Kidney epithelial cell (primary cell): Measurements from ENCODE around the gene DNAH7. TPM values are rescaled to one million over a fixed set of nuclear protein-coding genes. Genes with fewer than 3 reads are reported as not detected.

ENCODE experiments used
- DNase-seq: peaks from one replicate; pipeline ENCODE4 v3.0.0-alpha.2; 2010; ENCODE audit warnings: low read depth
- H3K27me3 ChIP-seq: 2 replicates; pipeline ENCODE4 v1.6.0; 2011; ENCODE audit warnings: low read length; ENCODE audit not compliant: control insufficient read depth, insufficient read depth
- H3K36me3 ChIP-seq: 2 replicates; pipeline ENCODE4 v1.5.1; 2011; ENCODE audit warnings: low read length; ENCODE audit not compliant: control insufficient read depth, insufficient read depth
- H3K4me3 ChIP-seq: 2 replicates; pipeline ENCODE4 v1.5.1; 2011; ENCODE audit warnings: low read depth, mild to moderate bottlenecking, control low read depth, low read length
- total RNA-seq: library from RNA; depleted of rRNA; stranded (reverse); fragments of >200 nt; gene quantifications from 2 replicates; pipeline ENCODE4 v1.2.3, GENCODE V29; 2015
- TF ChIP-seq, protein P1 (sequence below): IDR thresholded peaks from 2 replicates; pipeline ENCODE4 v1.5.1; 2011; ENCODE audit warnings: mild to moderate bottlenecking, moderate library complexity, low read length, control low read depth, inconsistent platforms; ENCODE audit not compliant: insufficient read depth, poor library complexity, severe bottlenecking

DNAH7 gene
- total RNA-seq, 1 donor from 2014 or later = 2.1 TPM

DNA sequence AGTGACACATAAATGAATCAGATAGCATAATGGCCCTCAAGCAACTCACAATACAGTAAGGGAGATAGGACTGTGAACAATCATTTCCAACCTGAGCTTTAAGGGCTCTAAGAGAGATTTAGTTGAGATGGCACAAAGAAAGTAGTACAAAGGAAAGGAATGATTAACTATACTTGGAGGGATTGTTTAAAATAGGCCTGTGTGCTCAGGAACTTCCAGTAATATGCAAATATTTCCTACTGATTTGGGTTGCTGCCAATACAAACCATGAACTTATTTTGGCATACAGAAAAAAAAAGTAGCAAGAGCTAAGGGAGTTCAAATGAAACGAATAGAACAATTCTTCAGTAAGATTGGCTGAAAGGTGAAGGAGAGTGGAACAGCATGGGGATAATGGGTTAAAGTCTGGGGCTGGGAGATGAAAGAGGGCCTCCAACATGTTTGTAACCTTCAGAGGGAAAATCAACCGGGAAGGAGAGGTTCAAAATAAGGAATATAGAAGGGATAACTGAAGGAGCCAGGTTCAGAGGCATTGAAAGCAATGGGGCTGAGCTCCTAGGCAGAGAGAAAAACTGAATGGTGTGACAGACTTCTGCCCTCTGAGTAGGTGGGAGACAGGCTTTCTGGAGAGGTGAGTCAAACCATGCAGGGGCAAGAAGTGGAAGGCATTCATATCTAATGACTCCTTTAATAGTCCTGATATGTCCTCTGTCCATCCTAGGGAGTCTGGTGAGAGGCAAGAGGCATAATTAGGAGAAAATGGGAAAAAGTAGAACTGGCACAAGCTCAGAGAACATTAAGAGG lies 83.5 kb downstream of the DNAH7 start:
- no peak overlapping the region for H3K4me3 ChIP-seq
- no peak for DNase-seq
- H3K27me3 ChIP-seq = no peaks in the 10 kb centered on the region
- TF ChIP-seq, protein P1, sequence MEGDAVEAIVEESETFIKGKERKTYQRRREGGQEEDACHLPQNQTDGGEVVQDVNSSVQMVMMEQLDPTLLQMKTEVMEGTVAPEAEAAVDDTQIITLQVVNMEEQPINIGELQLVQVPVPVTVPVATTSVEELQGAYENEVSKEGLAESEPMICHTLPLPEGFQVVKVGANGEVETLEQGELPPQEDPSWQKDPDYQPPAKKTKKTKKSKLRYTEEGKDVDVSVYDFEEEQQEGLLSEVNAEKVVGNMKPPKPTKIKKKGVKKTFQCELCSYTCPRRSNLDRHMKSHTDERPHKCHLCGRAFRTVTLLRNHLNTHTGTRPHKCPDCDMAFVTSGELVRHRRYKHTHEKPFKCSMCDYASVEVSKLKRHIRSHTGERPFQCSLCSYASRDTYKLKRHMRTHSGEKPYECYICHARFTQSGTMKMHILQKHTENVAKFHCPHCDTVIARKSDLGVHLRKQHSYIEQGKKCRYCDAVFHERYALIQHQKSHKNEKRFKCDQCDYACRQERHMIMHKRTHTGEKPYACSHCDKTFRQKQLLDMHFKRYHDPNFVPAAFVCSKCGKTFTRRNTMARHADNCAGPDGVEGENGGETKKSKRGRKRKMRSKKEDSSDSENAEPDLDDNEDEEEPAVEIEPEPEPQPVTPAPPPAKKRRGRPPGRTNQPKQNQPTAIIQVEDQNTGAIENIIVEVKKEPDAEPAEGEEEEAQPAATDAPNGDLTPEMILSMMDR = no peak
- H3K36me3 ChIP-seq = no peaks in the 10 kb centered on the region

DNA sequence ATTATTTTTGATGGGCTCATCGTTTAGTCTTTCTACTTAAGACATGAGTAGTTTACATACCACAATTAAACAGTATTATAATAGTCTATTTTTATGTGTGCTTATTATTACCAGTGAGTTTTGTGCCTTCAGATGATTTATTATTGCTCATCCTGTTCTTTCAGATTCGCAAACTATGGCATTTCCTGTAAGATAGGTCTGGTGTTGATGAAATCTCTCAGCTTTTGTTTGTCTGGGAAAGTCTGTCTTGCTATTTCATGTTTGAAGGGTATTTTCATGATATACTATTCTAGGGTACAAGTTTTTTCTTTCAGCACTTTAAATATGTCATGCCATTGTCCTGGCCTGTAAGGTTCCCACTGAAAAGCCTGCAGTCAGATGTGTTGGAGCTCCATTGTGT lies 101.3 kb downstream of the DNAH7 start:
- no peaks in the 10 kb centered on the region for H3K27me3 ChIP-seq
- no peak overlapping the region for H3K4me3 ChIP-seq
- no peak for DNase-seq
- TF ChIP-seq, protein P1 = no peak
- no peaks in the 10 kb centered on the region for H3K36me3 ChIP-seq

DNA sequence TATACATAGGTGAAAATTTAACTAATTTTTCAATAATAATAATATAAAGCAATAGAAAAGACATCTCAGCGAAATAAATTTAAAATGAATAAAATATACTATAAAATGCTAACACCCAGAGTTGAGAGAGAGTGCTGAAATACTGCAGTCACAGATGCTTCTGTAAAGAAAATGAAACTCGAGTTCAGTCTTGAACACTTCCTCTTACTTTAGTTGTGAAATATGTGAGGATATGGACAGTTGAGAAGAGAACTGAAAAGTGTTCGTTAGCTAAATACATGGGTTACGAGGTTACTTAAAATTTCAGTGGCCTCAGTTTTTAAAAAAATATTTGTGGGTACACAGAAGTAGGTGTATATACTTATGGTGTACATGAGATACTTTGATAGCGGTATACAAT lies 106.8 kb downstream of the DNAH7 start:
- TF ChIP-seq, protein P1 = no peak
- Histone ChIP-seq H3K27me3 (no peaks in the 10 kb centered on the region), H3K36me3 (no peaks in the 10 kb centered on the region), H3K4me3 (no peak overlapping the region)
- no peak for DNase-seq

DNA sequence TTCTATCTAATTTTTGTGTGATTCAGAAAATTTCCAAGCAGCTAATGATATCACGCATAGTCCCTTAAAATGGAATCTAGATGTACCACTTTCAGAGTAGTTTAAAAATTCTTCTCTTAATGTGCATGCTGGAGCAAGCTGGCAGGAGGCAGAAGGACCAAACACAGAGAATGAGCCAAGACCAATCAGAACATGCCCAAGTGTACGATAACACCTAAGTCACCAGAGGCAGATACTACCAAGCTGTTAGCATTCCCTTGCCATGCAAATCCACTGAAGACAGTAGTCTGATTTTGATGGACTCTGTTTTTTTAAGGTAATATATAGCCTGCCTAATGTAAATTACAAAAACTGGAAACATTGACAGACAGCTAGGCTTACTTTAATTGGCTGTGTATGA lies 109.3 kb downstream of the DNAH7 start:
- Histone ChIP-seq H3K27me3 (no peaks in the 10 kb centered on the region), H3K4me3 (no peak overlapping the region), H3K36me3 (no peaks in the 10 kb centered on the region)
- no peak for DNase-seq
- TF ChIP-seq, protein P1 = no peak

DNA sequence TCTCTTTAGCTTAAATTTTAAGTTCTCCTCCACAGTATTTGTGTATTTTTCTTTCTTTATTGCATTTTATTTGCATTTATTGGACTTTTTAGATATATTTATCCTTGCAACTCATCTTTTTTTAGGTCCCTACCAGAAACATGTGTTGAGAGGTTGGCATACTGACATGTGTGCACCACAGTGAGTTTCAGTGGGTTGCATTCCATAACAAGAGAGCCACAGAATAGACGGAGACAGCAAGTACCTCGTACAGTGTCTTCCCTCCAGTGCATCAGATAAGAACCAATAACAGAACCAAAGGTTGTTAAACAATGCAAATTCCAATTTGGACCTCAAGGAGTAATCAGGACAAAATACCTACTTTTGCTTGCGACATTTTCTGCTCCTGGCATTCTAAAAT lies 111.9 kb downstream of the DNAH7 start:
- TF ChIP-seq, protein P1 = no peak
- DNase-seq = no peak
- Histone ChIP-seq H3K36me3 (no peaks in the 10 kb centered on the region), H3K27me3 (no peaks in the 10 kb centered on the region), H3K4me3 (no peak overlapping the region)

DNA sequence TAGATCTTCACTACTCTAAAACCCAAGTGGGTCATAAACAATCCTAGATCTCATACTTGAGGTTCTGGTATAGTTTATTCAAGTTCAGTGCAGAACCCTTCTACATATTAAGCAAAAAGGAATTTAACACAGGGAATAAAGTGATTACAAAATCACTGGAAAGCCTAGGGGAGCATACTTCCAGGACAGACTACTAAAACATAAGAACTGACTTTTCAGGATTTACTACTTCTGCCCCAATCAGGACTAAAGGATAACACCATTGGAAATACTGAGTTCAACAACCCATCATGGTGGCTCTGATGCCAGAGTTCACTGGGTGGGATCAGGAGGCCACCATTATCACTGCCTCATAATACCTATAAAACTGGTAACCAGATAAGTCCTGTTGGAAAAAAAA lies 123.6 kb downstream of the DNAH7 start:
- no peak overlapping the region for H3K4me3 ChIP-seq
- DNase-seq = no peak
- H3K36me3 ChIP-seq = no peaks in the 10 kb centered on the region
- no peaks in the 10 kb centered on the region for H3K27me3 ChIP-seq
- TF ChIP-seq, protein P1 = no peak
